ENCODE measurements around the gene TTC33. TPM values are rescaled to one million over a fixed set of nuclear protein-coding genes. Genes with fewer than 3 reads are reported as not detected.

Gene TTC33
- total RNA-seq, 4 donors from 2014 or later: 8.5 to 11.8 (median 9.6) TPM

- 85% methylated on average over 3 of the region's 3 CpGs for WGBS
- no peak for DNase-seq (ENCODE audit: low spot score in 2 of 2)
- peaks cover 13% of the 10 kb centered on the region for H3K4me1 ChIP-seq
- no peaks in the 10 kb centered on the region for H3K36me3 ChIP-seq
- no peak overlapping the region for H3K27ac ChIP-seq
- no peak overlapping the region for H3K4me3 ChIP-seq
- H3K9me3 ChIP-seq: no peaks in the 10 kb centered on the region
- TF ChIP-seq EP300 (IDR thresholded peaks at IDR 0.05): no peak
- no peak for TF ChIP-seq POLR2AphosphoS5 (IDR thresholded peaks at IDR 0.05)
- TF ChIP-seq POLR2A (IDR thresholded peaks at IDR 0.05): no peak
- TF ChIP-seq CTCF (IDR thresholded peaks at IDR 0.05): no peak
- H3K27me3 ChIP-seq: no peaks in the 10 kb centered on the region
These were observed 202.8 kb downstream of the TTC33 start for GRCh38 chr5:40552981-40553380.

- TF ChIP-seq POLR2A (IDR thresholded peaks at IDR 0.05): no peak
- no peak for TF ChIP-seq EP300 (IDR thresholded peaks at IDR 0.05)
- TF ChIP-seq CTCF (IDR thresholded peaks at IDR 0.05): no peak
- TF ChIP-seq POLR2AphosphoS5 (IDR thresholded peaks at IDR 0.05): no peak
- peaks cover 13% of the 10 kb centered on the region for H3K4me1 ChIP-seq
- DNase-seq (ENCODE audit: low spot score in 2 of 2): no peak
- no peaks in the 10 kb centered on the region for H3K36me3 ChIP-seq
- no peak overlapping the region for H3K4me3 ChIP-seq
- no peaks in the 10 kb centered on the region for H3K27me3 ChIP-seq
- WGBS: 71% methylated on average over 8 of the region's 8 CpGs
- H3K9me3 ChIP-seq: no peaks in the 10 kb centered on the region
- no peak overlapping the region for H3K27ac ChIP-seq
These were observed 204.0 kb downstream of the TTC33 start for GRCh38 chr5:40551496-40552491.

DNA sequence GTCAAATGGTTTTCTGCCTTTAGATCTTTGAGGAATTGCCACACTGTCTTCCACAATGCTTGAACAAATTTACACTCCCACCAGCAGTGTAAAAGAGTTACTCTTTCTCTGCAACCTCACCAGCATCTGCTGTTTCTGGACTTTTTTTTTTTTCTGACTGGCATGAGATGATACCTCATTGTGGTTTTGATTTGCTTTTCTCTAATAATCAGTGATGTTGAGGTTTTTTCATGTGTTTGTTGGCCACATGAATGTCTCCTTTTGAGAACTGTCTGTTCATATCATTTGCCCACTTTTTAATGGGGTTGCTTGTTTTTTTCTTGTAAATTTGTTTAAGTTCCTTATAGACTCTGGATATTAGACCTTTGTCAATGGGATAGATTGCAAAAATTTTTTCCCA, 205.3 kb downstream of the TTC33 start:
- no peak overlapping the region for H3K27ac ChIP-seq
- TF ChIP-seq POLR2AphosphoS5 (IDR thresholded peaks at IDR 0.05) (no peak), CTCF (IDR thresholded peaks at IDR 0.05) (no peak), POLR2A (IDR thresholded peaks at IDR 0.05) (no peak), EP300 (IDR thresholded peaks at IDR 0.05) (no peak)
- H3K4me3 ChIP-seq: no peak overlapping the region
- no peaks in the 10 kb centered on the region for H3K36me3 ChIP-seq
- no peak for DNase-seq (ENCODE audit: low spot score in 2 of 2)
- no peaks in the 10 kb centered on the region for H3K9me3 ChIP-seq
- H3K27me3 ChIP-seq: no peaks in the 10 kb centered on the region
- H3K4me1 ChIP-seq: peaks cover 13% of the 10 kb centered on the region

DNA sequence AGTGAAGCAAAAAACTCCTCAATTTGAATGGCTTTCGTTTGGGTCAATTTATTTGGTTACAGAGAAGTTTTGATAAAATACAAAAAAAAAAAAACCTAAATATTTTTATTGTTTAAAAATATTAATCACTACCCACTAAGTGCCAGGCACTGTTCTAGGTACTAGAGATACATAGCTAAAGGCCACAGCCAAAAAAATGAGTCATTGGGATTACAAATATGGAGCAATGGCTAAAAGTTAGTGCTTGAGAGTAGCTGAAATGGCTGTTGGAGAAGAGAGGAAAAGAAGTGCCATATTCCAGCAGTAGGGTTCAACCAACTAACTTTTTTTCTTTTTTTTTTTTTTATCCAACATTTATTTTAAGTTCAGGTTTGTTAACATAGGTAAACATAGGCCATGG, 206.1 kb downstream of the TTC33 start:
- no peaks in the 10 kb centered on the region for H3K36me3 ChIP-seq
- H3K4me1 ChIP-seq: peaks cover 13% of the 10 kb centered on the region
- WGBS: 35% methylated on average over 1 of the region's 1 CpG
- H3K4me3 ChIP-seq: no peak overlapping the region
- no peaks in the 10 kb centered on the region for H3K27me3 ChIP-seq
- H3K9me3 ChIP-seq: no peaks in the 10 kb centered on the region
- no peak for DNase-seq (ENCODE audit: low spot score in 2 of 2)
- H3K27ac ChIP-seq: no peak overlapping the region
- no peak for TF ChIP-seq CTCF (IDR thresholded peaks at IDR 0.05)
- no peak for TF ChIP-seq POLR2A (IDR thresholded peaks at IDR 0.05)
- no peak for TF ChIP-seq POLR2AphosphoS5 (IDR thresholded peaks at IDR 0.05)

GRCh38 chr5:40547994-40548575, 207.7 kb downstream of the TTC33 start:
- Histone ChIP-seq H3K4me1 (peaks cover 13% of the 10 kb centered on the region), H3K27me3 (no peaks in the 10 kb centered on the region), H3K9me3 (no peaks in the 10 kb centered on the region), H3K4me3 (no peak overlapping the region), H3K27ac (no peak overlapping the region), H3K36me3 (no peaks in the 10 kb centered on the region)
- no peak for DNase-seq (ENCODE audit: low spot score in 2 of 2)
- 49% methylated on average over 3 of the region's 3 CpGs for WGBS
- TF ChIP-seq CTCF (IDR thresholded peaks at IDR 0.05): no peak
- no peak for TF ChIP-seq POLR2A (IDR thresholded peaks at IDR 0.05)
- no peak for TF ChIP-seq EP300 (IDR thresholded peaks at IDR 0.05)
- TF ChIP-seq POLR2AphosphoS5 (IDR thresholded peaks at IDR 0.05): no peak

Data from suprapubic skin (tissue), 4 donors.